Glomerular visceral epithelial cell (primary cell): ENCODE results near the gene IL9.

ENCODE experiments used
- DNase-seq: peaks from one replicate; pipeline ENCODE4 v3.0.0-alpha.2; 2016; ENCODE audit errors: extremely low spot score

The IL9 gene

GRCh38 chr5:135891268-135891667, 4.4 kb downstream of the IL9 start:
- no peak for DNase-seq

GRCh38 chr5:135890867-135891266, 4.8 kb downstream of the IL9 start:
- DNase-seq = peak; percentile 91

GRCh38 chr5:135890296-135890695, 5.3 kb downstream of the IL9 start:
- no peak for DNase-seq

- peak; percentile 23 for DNase-seq
Observed at GRCh38 chr5:135887881-135888614, 7.6 kb downstream of the IL9 start.

GRCh38 chr5:135887447-135887864, 8.2 kb downstream of the IL9 start:
- DNase-seq = peak; percentile 78

GRCh38 chr5:135886136-135886535, 9.5 kb downstream of the IL9 start:
- DNase-seq = no peak

GRCh38 chr5:135885031-135885430, 10.6 kb downstream of the IL9 start:
- DNase-seq = no peak

- DNase-seq = no peak
Observed at GRCh38 chr5:135883441-135883840, 12.2 kb downstream of the IL9 start.

GRCh38 chr5:135883026-135883425, 12.6 kb downstream of the IL9 start:
- no peak for DNase-seq

GRCh38 chr5:135881819-135882218, 13.8 kb downstream of the IL9 start:
- DNase-seq = no peak

- no peak for DNase-seq
Observed at GRCh38 chr5:135881244-135881643, 14.4 kb downstream of the IL9 start.

- no peak for DNase-seq
Observed at GRCh38 chr5:135880801-135881200, 14.8 kb downstream of the IL9 start.

- no peak for DNase-seq
Observed at GRCh38 chr5:135880278-135880677, 15.4 kb downstream of the IL9 start.

GRCh38 chr5:135879591-135879990, 16.1 kb downstream of the IL9 start:
- DNase-seq = no peak

- peak; percentile 63 for DNase-seq
Observed at GRCh38 chr5:135878156-135878620, 17.5 kb downstream of the IL9 start.

GRCh38 chr5:135877570-135878155, 18.0 kb downstream of the IL9 start:
- DNase-seq = no peak

- no peak for DNase-seq
Observed at GRCh38 chr5:135876146-135876545, 19.5 kb downstream of the IL9 start.

- no peak for DNase-seq
Observed at GRCh38 chr5:135875567-135875966, 20.1 kb downstream of the IL9 start.

GRCh38 chr5:135874461-135874860, 21.2 kb downstream of the IL9 start:
- no peak for DNase-seq

GRCh38 chr5:135873831-135874230, 21.8 kb downstream of the IL9 start:
- DNase-seq = no peak

- no peak for DNase-seq
Observed at GRCh38 chr5:135871268-135871915, 24.2 kb downstream of the IL9 start.

GRCh38 chr5:135869935-135870334, 25.7 kb downstream of the IL9 start:
- no peak for DNase-seq

- no peak for DNase-seq
Observed at GRCh38 chr5:135869276-135869675, 26.4 kb downstream of the IL9 start.
